Endometrial microvascular endothelial cells (primary cell): ENCODE data around the gene PIBF1. TPM values are rescaled to one million over a fixed set of nuclear protein-coding genes. Genes with fewer than 3 reads are reported as not detected.
"Not testable (repeated sequence)": the region's sequence is repeated elsewhere in the genome, so short reads cannot be mapped to it uniquely, and the experiment has no call there.

ENCODE experiments used
- in situ Hi-C: cut with HindIII; loops from 2 replicates; pipeline ENCODE4 v1.10.0; 2017; ENCODE audit warnings: low sequenced_read_pairs, low pct_unique_long_range_greater_than_20kb; ENCODE audit errors: inconsistent ontology term
- total RNA-seq: library from RNA; depleted of rRNA; stranded (reverse); fragments of >200 nt; gene quantifications from one replicate; pipeline ENCODE4 v1.2.3, GENCODE V29; 2015; ENCODE audit errors: inconsistent ontology term

PIBF1 gene
- total RNA-seq, 1 donor from 2014 or later = 7.0 TPM

DNA sequence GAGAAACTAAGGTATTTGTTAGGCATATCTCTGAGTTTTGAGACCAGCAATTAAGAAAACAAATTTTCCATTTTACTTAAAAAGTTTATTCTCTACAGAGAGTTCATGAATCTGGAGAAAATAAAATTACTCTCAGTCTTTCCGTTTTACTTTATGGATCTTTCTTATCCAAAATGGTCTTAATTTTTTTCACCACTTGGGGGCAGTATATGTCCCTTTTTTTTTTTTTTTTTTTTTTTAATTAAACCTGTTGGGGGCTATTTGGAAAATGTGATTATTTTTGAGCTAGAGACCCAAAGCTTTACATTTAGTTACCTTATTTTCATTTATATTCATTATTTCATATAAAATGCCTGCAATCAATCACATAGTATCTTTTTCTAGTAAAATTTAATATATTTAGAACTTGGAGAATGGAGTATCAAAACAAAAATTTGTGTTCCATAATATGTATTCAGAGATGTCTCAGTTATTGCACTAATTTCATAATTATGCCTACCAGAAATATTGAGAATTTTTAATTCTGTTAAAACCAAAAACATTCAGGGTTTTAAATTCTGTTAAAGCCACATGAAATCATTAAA, 27.1 kb downstream of the PIBF1 start:
- in situ Hi-C loops = no loop called here

DNA sequence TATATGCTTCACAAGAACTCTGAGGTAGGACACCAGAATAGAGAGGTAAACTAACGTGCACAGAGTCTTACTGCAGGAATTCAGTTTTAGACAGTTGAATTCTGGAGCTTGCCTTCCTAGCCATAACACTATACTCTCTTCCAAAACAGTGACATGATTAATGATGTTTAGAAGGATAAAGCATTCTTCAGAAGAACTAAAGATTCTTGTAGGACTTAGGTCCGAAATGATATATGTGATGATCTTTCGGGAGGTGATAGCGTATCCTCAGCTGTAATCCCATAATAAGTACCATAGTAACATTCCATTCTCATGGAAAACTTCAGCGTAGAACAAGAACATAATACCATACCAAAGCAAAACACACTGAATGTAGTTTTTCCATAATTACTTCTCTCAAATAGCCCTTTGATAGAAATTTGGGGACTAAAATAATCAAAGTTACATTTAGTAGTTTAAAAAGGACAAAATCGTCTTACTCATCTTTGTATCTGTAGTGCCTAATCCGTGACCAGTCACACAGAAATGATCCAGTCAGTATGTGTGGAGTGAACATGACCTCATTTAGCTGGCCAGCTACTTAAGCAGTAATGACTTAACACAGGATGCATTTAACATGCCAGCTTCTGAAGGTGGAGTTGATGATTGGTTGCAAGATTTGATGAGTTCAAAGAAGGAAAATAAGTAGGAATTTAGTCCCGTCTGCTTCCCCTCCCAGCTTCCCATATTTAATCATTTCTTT, 38.4 kb downstream of the PIBF1 start:
- in situ Hi-C loops = no loop called here

DNA sequence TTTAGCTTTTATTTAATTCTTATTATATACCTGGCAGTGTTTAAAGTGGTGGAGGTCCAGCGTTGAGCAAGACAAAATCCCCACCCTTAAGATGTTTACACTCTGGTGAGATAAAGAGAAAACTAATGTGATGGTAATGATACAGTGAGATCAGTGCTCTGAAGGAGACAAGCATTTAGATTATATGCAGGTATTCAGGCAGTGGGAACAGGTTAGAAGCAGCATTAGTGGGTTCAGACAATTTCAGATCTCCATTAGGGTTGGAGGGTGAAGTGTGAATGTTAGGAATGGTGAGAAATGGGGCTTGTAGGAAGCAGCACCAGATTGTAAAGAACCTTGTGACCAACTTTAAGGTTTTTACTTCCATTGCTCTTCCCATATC, 39.0 kb downstream of the PIBF1 start:
- in situ Hi-C loops = no loop called here

GRCh38 chr13:72823081-72823480, 41.1 kb downstream of the PIBF1 start:
- in situ Hi-C loops = no loop called here

- in situ Hi-C loops = no loop called here
Measured at GRCh38 chr13:72823724-72824123, 41.8 kb downstream of the PIBF1 start.

- in situ Hi-C loops = no loop called here
Measured at GRCh38 chr13:72834601-72835000, 52.7 kb downstream of the PIBF1 start.

DNA sequence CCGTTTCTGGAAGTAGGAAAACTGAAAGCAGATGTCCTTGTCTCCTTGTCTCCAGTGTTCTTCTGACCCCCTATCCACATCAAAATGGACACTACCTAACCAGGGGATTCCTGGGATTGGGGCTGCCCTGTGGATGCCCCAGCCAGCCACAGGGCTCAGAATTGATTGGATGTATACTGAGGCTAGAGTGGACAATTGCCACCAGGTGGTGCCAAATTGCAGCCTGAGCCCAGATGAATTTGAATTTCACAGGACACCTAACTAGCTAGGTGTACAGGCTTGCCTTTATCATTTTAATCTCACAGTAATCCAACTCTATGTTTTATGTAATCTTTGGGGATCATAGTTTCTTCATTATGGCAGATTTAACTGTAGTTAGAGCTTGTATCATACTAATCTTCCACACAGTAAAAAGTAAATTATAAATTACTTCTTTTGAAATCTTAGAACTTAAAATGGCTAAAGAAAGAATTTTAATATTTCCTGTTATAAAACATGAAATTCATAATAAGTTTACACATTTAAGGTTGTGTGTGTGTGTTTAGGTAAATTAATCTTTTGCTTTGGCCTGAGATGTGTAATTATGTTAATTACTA, 58.0 kb downstream of the PIBF1 start:
- in situ Hi-C loops = no loop called here

DNA sequence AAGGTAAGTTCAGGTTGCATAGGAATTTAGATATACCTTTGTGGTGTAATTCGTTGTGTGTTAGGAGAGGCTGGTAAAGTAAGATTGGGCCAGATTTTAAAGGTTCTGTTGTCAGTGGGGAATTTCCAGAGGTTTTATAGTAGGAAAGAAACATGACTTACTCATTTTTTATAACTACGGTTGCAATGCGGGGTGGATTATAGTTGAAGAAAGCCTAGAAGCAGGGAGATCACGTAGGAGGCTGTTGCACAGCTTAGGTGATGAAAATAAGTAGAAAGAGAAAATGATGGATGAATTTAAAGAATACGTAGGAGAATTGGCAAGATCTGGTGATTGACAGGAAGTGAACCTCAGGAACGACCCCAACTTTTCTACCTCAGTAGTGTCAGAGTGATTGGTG, 61.1 kb downstream of the PIBF1 start:
- in situ Hi-C loops = no loop called here

GRCh38 chr13:72845148-72845547, 63.2 kb downstream of the PIBF1 start:
- in situ Hi-C loops = not testable (repeated sequence)

DNA sequence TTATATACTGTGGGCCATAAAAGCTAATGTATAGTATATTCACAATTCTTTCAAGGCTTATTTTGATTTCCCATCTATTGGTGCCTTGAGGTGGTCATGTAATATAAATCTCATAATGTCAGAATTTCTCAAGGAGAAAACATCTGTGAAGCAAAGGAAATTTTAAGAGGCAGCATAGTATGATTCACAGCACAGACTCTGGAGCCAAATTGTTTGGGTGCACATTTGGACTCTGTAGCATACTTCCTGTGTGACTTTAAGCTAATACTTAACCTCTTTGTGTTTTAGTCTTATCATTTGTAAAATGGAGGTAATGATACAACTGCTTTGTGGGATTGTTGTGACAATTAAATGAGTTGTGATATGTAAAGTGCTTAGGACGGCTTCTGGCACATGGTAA, 67.6 kb downstream of the PIBF1 start:
- in situ Hi-C loops = no loop called here

GRCh38 chr13:72850959-72851677, 69.2 kb downstream of the PIBF1 start:
- in situ Hi-C loops = no loop called here

GRCh38 chr13:72851678-72852014, 69.7 kb downstream of the PIBF1 start:
- in situ Hi-C loops = no loop called here

DNA sequence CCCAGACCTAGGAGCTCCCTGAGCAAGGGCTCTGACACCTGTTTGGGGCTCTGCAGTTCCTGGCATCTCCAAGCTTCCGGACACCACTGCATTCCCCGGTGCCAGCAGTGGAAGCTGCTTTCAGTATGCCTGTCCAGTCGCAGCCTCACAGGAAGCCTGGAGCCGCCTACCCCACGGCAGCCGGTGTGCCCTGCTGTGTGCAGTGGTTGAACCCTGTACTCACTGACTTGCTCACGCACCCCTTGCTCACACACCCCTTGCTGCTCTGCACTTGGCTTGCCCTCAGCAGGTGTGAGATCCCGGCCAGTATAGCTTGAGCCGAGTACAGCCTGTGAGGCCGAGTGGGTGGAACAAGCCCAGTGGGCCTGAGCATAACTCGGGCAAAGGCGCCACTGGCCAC, 70.3 kb downstream of the PIBF1 start:
- in situ Hi-C loops = no loop called here

DNA sequence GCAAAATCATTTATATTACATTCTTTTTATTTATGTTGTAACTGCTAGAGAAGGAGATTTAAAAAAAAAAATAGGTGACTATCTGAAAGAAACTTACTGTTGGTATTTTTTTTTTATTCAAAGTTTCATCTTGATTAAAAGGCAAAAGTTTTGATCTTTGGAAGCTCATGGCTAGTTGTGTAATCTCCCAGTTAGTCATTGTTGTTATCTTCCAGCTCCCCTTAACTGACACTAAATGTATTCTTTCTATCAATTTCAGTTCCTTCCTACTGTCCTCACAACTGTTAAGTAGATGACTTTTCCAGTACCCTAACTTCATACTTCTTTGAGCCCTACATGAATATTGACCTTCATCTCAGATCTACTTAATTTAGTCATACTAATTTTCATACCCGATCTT, 71.1 kb downstream of the PIBF1 start:
- in situ Hi-C loops = no loop called here

DNA sequence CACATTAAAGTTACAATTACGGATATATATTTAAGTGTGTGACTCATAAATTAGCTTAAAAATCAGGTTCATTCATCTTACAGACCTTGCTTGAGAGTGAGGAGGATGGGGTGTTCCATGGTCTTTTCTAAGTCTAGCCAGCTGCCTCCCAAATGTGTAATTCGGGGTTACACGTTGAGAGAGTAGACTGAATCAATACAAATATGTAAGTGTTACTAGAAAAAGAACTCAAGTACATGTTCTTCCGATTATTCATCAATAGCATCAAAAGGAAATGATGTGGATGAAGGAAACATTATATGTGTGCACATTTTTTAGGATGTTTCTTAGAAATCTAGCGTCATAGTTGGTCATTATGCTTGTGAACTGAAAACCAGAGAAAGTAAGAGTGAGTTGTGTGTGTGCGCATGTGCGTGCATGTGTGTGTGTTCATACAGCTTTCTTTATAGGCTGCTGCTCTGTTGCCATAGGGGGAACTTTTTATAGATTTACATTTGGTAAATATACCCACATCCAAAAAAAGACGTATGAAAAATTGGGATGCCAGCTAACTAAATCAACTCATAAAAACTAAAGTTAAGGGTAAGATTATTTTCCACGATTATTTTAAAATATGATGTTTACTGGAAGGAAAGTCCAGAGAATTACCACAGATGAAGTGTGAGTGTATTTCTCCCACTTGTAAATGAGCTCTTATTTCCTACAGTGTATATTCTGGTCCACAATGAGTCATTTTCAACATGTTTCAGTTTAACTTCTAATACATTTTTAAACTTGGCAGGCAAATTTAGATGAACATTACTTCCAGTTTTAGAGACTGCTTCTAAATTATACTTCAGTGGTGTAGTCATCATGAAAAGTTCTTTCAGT, 82.4 kb downstream of the PIBF1 start:
- in situ Hi-C loops = no loop called here

- in situ Hi-C loops = no loop called here
Measured at GRCh38 chr13:72868229-72868628, 86.3 kb downstream of the PIBF1 start.

GRCh38 chr13:72875233-72875632, 93.3 kb downstream of the PIBF1 start:
- in situ Hi-C loops = no loop called here

- in situ Hi-C loops = no loop called here
Measured at GRCh38 chr13:72884101-72884500, 102.2 kb downstream of the PIBF1 start.
